Measurements from ENCODE around the gene SMKR1. TPM values are rescaled to one million over a fixed set of nuclear protein-coding genes. Genes with fewer than 3 reads are reported as not detected.
"Not testable (repeated sequence)": the region's sequence is repeated elsewhere in the genome, so short reads cannot be mapped to it uniquely, and the experiment has no call there.

SMKR1 gene
- total and polyA plus RNA-seq, 2 experiments from 2014 or later, result 3.6 TPM; not detected in 1

DNA sequence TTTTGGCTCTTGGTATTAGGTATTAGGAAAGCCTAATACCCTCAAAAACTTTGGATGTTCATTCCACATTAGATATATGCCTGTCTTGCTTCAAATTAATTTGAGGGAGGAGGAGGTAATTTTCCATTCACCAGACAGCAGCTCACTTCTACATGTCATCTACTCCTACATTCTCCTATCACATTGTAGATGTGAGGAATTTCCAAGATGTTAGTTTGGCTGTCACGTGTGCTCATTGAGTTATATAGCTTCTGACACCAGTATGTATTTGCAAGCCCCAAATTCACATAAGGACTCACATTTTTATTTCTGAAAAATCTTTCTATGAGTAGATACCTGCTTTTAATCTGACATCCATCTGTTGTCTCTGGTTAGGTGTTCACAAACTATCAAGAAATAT is 22.5 kb upstream of the SMKR1 start:
- Histone ChIP-seq H3K27me3 (no peaks in the 10 kb centered on the region), H3K36me3 (peaks cover 31% of the 10 kb centered on the region), H3K9me3 (ENCODE audit: low read depth) (no peaks in the 10 kb centered on the region), H3K4me1 (ENCODE audit: low read depth) (no peaks in the 10 kb centered on the region), H3K4me3 (no peak overlapping the region), H3K27ac (no peak overlapping the region)
- TF ChIP-seq, protein P1, sequence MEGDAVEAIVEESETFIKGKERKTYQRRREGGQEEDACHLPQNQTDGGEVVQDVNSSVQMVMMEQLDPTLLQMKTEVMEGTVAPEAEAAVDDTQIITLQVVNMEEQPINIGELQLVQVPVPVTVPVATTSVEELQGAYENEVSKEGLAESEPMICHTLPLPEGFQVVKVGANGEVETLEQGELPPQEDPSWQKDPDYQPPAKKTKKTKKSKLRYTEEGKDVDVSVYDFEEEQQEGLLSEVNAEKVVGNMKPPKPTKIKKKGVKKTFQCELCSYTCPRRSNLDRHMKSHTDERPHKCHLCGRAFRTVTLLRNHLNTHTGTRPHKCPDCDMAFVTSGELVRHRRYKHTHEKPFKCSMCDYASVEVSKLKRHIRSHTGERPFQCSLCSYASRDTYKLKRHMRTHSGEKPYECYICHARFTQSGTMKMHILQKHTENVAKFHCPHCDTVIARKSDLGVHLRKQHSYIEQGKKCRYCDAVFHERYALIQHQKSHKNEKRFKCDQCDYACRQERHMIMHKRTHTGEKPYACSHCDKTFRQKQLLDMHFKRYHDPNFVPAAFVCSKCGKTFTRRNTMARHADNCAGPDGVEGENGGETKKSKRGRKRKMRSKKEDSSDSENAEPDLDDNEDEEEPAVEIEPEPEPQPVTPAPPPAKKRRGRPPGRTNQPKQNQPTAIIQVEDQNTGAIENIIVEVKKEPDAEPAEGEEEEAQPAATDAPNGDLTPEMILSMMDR (IDR thresholded peaks at IDR 0.05; ENCODE audit: low read depth, low read length), result no peak
- DNase-seq (ENCODE audit: low read depth in 1 of 2, low spot score in 1 of 2), result no peak

DNA sequence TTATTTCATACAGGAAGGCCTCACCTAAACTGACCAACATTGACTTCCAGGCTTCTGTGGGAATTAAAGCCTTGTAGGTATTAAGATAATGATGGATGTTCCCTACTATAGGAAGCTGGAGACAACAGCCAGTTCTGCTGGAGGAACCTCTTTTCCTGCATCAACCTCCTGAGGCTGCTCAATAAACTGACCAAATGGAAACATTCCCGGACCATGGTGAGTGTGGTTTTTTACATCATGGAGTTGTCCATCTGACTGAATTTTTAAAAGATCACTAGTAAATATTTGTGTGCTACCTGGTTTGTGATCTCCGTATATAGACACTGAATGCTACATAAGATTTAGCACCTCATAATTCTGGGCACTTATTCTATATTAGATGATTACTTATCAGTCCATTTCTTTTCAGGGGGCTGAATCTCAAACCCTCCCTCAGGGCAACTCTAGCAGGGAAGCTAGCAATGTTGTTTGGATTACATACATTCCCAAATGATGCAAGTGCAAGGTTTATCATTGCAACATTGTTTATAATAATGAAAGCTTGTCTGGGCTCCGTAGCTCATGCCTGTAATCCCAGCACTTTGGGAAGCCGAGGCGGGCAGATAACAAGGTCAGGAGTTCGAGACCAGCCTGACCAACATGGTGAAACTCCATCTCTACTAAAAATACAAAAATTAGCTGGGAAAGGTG is 21.5 kb upstream of the SMKR1 start:
- no peak for DNase-seq (ENCODE audit: low read depth in 1 of 2, low spot score in 1 of 2)
- Histone ChIP-seq H3K27me3 (no peaks in the 10 kb centered on the region), H3K4me3 (no peak overlapping the region), H3K36me3 (peaks cover 34% of the 10 kb centered on the region), H3K27ac (no peak overlapping the region), H3K4me1 (ENCODE audit: low read depth) (no peaks in the 10 kb centered on the region), H3K9me3 (ENCODE audit: low read depth) (no peaks in the 10 kb centered on the region)
- TF ChIP-seq, protein P1 (IDR thresholded peaks at IDR 0.05; ENCODE audit: low read depth, low read length), result no peak

GRCh38 chr7:129481376-129481775 is 21.0 kb upstream of the SMKR1 start:
- H3K27me3 ChIP-seq; H3K9me3 ChIP-seq (ENCODE audit: low read depth); H3K4me3 ChIP-seq; DNase-seq (ENCODE audit: low read depth in 1 of 2, low spot score in 1 of 2); H3K4me1 ChIP-seq (ENCODE audit: low read depth); H3K27ac ChIP-seq: not testable (repeated sequence)
- H3K36me3 ChIP-seq, result peaks cover 39% of the 10 kb centered on the region

- TF ChIP-seq, protein P1 (IDR thresholded peaks at IDR 0.05; ENCODE audit: low read depth, low read length), result no peak
- Histone ChIP-seq H3K27me3 (no peaks in the 10 kb centered on the region), H3K9me3 (ENCODE audit: low read depth) (no peaks in the 10 kb centered on the region)
Observed at GRCh38 chr7:129482781-129483180, 19.6 kb upstream of the SMKR1 start.

DNA sequence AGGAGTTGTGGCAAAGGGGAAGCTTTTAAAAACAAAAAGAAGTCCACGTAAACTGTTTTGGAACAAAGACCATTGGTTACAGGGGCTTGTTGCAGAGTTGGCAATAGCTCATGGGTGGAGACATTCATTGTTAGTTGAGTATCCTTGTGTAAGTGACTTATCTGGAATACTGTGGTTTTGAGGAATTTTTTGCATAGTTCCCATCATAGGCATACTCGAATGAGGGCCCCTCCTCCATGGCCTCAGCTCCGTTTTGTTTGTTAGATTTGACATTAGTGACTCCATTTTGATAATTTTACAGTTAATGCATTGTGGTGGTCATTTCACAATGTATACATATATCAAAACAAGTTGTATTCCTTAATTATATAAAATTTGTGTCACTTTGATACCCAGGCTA is 12.8 kb upstream of the SMKR1 start:
- peak in 1 of 2 donors; percentile 97 for DNase-seq (ENCODE audit: low read depth in 1 of 2, low spot score in 1 of 2)
- H3K4me3 ChIP-seq, result no peak overlapping the region
- no peak overlapping the region for H3K27ac ChIP-seq
- H3K36me3 ChIP-seq, result peaks cover 16% of the 10 kb centered on the region
- H3K9me3 ChIP-seq (ENCODE audit: low read depth), result no peaks in the 10 kb centered on the region
- H3K27me3 ChIP-seq, result no peaks in the 10 kb centered on the region
- TF ChIP-seq, protein P1 (IDR thresholded peaks at IDR 0.05; ENCODE audit: low read depth, low read length), result no peak
- H3K4me1 ChIP-seq (ENCODE audit: low read depth), result no peaks in the 10 kb centered on the region

More at GRCh38 chr7:129482781-129483180, 19.6 kb upstream of the SMKR1 start:
- peaks cover 43% of the 10 kb centered on the region for H3K36me3 ChIP-seq
- H3K4me1 ChIP-seq (ENCODE audit: low read depth), result no peaks in the 10 kb centered on the region
- no peak for DNase-seq (ENCODE audit: low read depth in 1 of 2, low spot score in 1 of 2)
- H3K27ac ChIP-seq, result no peak overlapping the region
- H3K4me3 ChIP-seq, result no peak overlapping the region

GRCh38 chr7:129492391-129492790 is 9.9 kb upstream of the SMKR1 start:
- H3K4me3 ChIP-seq, result no peak overlapping the region
- H3K27ac ChIP-seq, result no peak overlapping the region
- H3K9me3 ChIP-seq (ENCODE audit: low read depth), result no peaks in the 10 kb centered on the region
- peaks cover 5% of the 10 kb centered on the region for H3K36me3 ChIP-seq
- TF ChIP-seq, protein P1 (IDR thresholded peaks at IDR 0.05; ENCODE audit: low read depth, low read length), result no peak
- no peak for DNase-seq (ENCODE audit: low read depth in 1 of 2, low spot score in 1 of 2)
- no peaks in the 10 kb centered on the region for H3K4me1 ChIP-seq (ENCODE audit: low read depth)
- H3K27me3 ChIP-seq, result no peaks in the 10 kb centered on the region

Measured in cardiac muscle cell (in vitro differentiated cells and primary cell).